ENCODE data around the gene ADGRL2. TPM values are rescaled to one million over a fixed set of nuclear protein-coding genes. Genes with fewer than 3 reads are reported as not detected.

Gene ADGRL2
- total RNA-seq, 1 donor from 2014 or later: 40.5 TPM

- no peak for ATAC-seq
These were observed 5.7 kb downstream of the ADGRL2 start for GRCh38 chr1:81806432-81806770.

- no peak for ATAC-seq
These were observed 8.0 kb downstream of the ADGRL2 start for GRCh38 chr1:81808760-81809159.

- no peak for ATAC-seq
These were observed 9.1 kb downstream of the ADGRL2 start for GRCh38 chr1:81809808-81810207.

- no peak for ATAC-seq
These were observed 11.1 kb downstream of the ADGRL2 start for GRCh38 chr1:81811757-81812371.

- ATAC-seq: no peak
These were observed 12.0 kb downstream of the ADGRL2 start for GRCh38 chr1:81812712-81813111.

GRCh38 chr1:81813691-81814090 lies 13.0 kb downstream of the ADGRL2 start:
- no peak for ATAC-seq

- no peak for ATAC-seq
These were observed 18.9 kb downstream of the ADGRL2 start for GRCh38 chr1:81819613-81820012.

GRCh38 chr1:81820765-81821164 lies 20.0 kb downstream of the ADGRL2 start:
- no peak for ATAC-seq

- ATAC-seq: no peak
These were observed 22.3 kb downstream of the ADGRL2 start for GRCh38 chr1:81823082-81823481.

GRCh38 chr1:81824759-81825158 lies 24.0 kb downstream of the ADGRL2 start:
- no peak for ATAC-seq

GRCh38 chr1:81827942-81828341 lies 27.2 kb downstream of the ADGRL2 start:
- ATAC-seq: no peak

GRCh38 chr1:81832573-81832972 lies 31.8 kb downstream of the ADGRL2 start:
- no peak for ATAC-seq

GRCh38 chr1:81833722-81834121 lies 33.0 kb downstream of the ADGRL2 start:
- ATAC-seq: no peak

- ATAC-seq: no peak
These were observed 33.5 kb downstream of the ADGRL2 start for GRCh38 chr1:81834268-81834667.

- ATAC-seq: no peak
These were observed 34.4 kb downstream of the ADGRL2 start for GRCh38 chr1:81834921-81835698.

GRCh38 chr1:81836007-81836626 lies 35.4 kb downstream of the ADGRL2 start:
- ATAC-seq: no peak

- ATAC-seq: no peak
These were observed 38.0 kb downstream of the ADGRL2 start for GRCh38 chr1:81838600-81839218.

- no peak for ATAC-seq
These were observed 40.1 kb downstream of the ADGRL2 start for GRCh38 chr1:81840805-81841204.

GRCh38 chr1:81841795-81842194 lies 41.1 kb downstream of the ADGRL2 start:
- no peak for ATAC-seq

- ATAC-seq: no peak
These were observed 43.7 kb downstream of the ADGRL2 start for GRCh38 chr1:81844477-81844876.

- ATAC-seq: no peak
These were observed 45.9 kb downstream of the ADGRL2 start for GRCh38 chr1:81846630-81847029.

GRCh38 chr1:81847063-81847462 lies 46.3 kb downstream of the ADGRL2 start:
- no peak for ATAC-seq

- ATAC-seq: no peak
These were observed 48.3 kb downstream of the ADGRL2 start for GRCh38 chr1:81848880-81849682.

Data from esophagus mucosa (tissue), 1 donor.